HepG2 (cell line): ENCODE data around the gene SETD1B. TPM values are rescaled to one million over a fixed set of nuclear protein-coding genes. Genes with fewer than 3 reads are reported as not detected.

ENCODE experiments used
- AGO1 ChIP-seq: fragments of 200-400 bp; formaldehyde crosslinking; IDR thresholded peaks from 2 replicates; pipeline ENCODE4 v1.6.1; 2017; ENCODE audit warnings: mild to moderate bottlenecking, low read depth, low read length, moderate library complexity; ENCODE audit not compliant: poor library complexity, severe bottlenecking
- DMAP1 ChIP-seq: IDR thresholded peaks from 2 replicates; pipeline ENCODE4 v1.6.1; 2016
- GTF3A ChIP-seq: sonication (generic); formaldehyde crosslinking; conservative IDR thresholded peaks from 2 replicates; pipeline ENCODE4 v1.4.0; 2020; ENCODE audit warnings: mild to moderate bottlenecking, missing genetic modification reagents
- GZF1 ChIP-seq: sonication (generic); formaldehyde crosslinking; IDR thresholded peaks from 2 replicates; pipeline ENCODE4 v1.5.1; 2020; ENCODE audit warnings: mild to moderate bottlenecking, missing genetic modification reagents
- HDAC1 ChIP-seq: sonication (generic); formaldehyde crosslinking; IDR thresholded peaks from 2 replicates; pipeline ENCODE4 v1.5.1; 2020; ENCODE audit warnings: mild to moderate bottlenecking, missing genetic modification reagents
- KAT7 ChIP-seq: IDR thresholded peaks from 2 replicates; pipeline ENCODE4 v1.6.1; 2018; ENCODE audit warnings: borderline replicate concordance, missing compliant biosample characterization
- MXD4 ChIP-seq: IDR thresholded peaks from 2 replicates; pipeline ENCODE4 v1.6.1; 2016; ENCODE audit warnings: mild to moderate bottlenecking, missing biosample characterization, missing genetic modification reagents
- NFRKB ChIP-seq: fragments of 450-650 bp; IDR thresholded peaks from 2 replicates; pipeline ENCODE4 v1.6.1; 2017
- PHF21A ChIP-seq: sonication (generic); formaldehyde crosslinking; IDR thresholded peaks from 2 replicates; pipeline ENCODE4 v1.5.0; 2020; ENCODE audit warnings: mild to moderate bottlenecking, missing genetic modification reagents
- RORA ChIP-seq: sonication (generic); formaldehyde crosslinking; IDR thresholded peaks from 2 replicates; pipeline ENCODE4 v1.5.0; 2020; ENCODE audit warnings: mild to moderate bottlenecking, missing genetic modification reagents, moderate library complexity
- TCF12 ChIP-seq, 2 experiments: fragments of 450-650 bp in 1 of 2; sonication (generic) in 1 of 2; formaldehyde crosslinking in 1 of 2; IDR thresholded peaks; 2 replicates each; pipeline versions ENCODE4 v1.6.1 to v1.8.0; 2017 to 2022; ENCODE audit warnings: antibody characterized with exemption in 1 of 2, mild to moderate bottlenecking in 1 of 2, missing genetic modification reagents in 1 of 2, moderate library complexity in 1 of 2
- TFDP2 ChIP-seq: sonication (generic); formaldehyde crosslinking; IDR thresholded peaks from 2 replicates; pipeline ENCODE4 v1.4.0; 2020; ENCODE audit warnings: missing genetic modification reagents
- THRA ChIP-seq: sonication (generic); formaldehyde crosslinking; IDR thresholded peaks from 2 replicates; pipeline ENCODE4 v1.4.0; 2020; ENCODE audit warnings: missing genetic modification reagents, borderline replicate concordance
- ZBTB42 ChIP-seq: sonication (generic); formaldehyde crosslinking; IDR thresholded peaks from 2 replicates; pipeline ENCODE4 v1.5.0; 2020; ENCODE audit warnings: mild to moderate bottlenecking, missing genetic modification reagents
- ZFX ChIP-seq: sonication (generic); formaldehyde crosslinking; IDR thresholded peaks from 2 replicates; pipeline ENCODE4 v1.4.0; 2020; ENCODE audit warnings: mild to moderate bottlenecking, low read depth, missing genetic modification reagents, moderate library complexity
- ZNF263 ChIP-seq: sonication (generic); formaldehyde crosslinking; IDR thresholded peaks from 2 replicates; pipeline ENCODE4 v1.4.0; 2020; ENCODE audit warnings: missing genetic modification reagents
- ZNF282 ChIP-seq: fragments of 450-650 bp; IDR thresholded peaks from 2 replicates; pipeline ENCODE4 v1.6.1; 2018; ENCODE audit not compliant: partially characterized antibody
- ZNF350 ChIP-seq: sonication (generic); formaldehyde crosslinking; IDR thresholded peaks from 2 replicates; pipeline ENCODE4 v1.4.0; 2020; ENCODE audit warnings: mild to moderate bottlenecking, low read depth, missing genetic modification reagents, borderline replicate concordance
- ZNF709 ChIP-seq: sonication (generic); formaldehyde crosslinking; IDR thresholded peaks from 2 replicates; pipeline ENCODE4 v1.5.0; 2020; ENCODE audit warnings: mild to moderate bottlenecking, missing genetic modification reagents
- ZSCAN30 ChIP-seq: sonication (generic); formaldehyde crosslinking; IDR thresholded peaks from 2 replicates; pipeline ENCODE4 v1.5.0; 2020; ENCODE audit warnings: mild to moderate bottlenecking, missing genetic modification reagents
- polyA plus RNA-seq, 8 experiments: library from polyadenylated mRNA; depleted of rRNA in 3 of 8; stranded (reverse) in 7 of 8; unstranded in 1 of 8; fragments of >200 nt; fragmentation: Illumina TruSeq in 4 of 8; extraction: Trizol in 4 of 8; gene quantifications; 2 replicates each; pipeline versions ENCODE4 v1.2.1 to v1.2.3, GENCODE V29; 2011 to 2016; ENCODE audit warnings: low read depth in 4 of 8, missing spikeins in 1 of 8, mixed read lengths in 1 of 8; ENCODE audit not compliant: insufficient read depth in 1 of 8
- total RNA-seq, 5 experiments: library from RNA; depleted of rRNA; stranded (reverse); fragments of >200 nt; fragmentation: Illumina TruSeq; extraction: Trizol; gene quantifications; 2 replicates each; pipeline ENCODE4 v1.2.3, GENCODE V29; 2016; ENCODE audit warnings: low read depth in 1 of 5
- TF ChIP-seq, protein P1 (sequence below): sonication (generic); formaldehyde crosslinking; IDR thresholded peaks from 2 replicates; pipeline ENCODE4 v1.4.0; 2020; ENCODE audit warnings: mild to moderate bottlenecking, missing genetic modification reagents, borderline replicate concordance
- TF ChIP-seq, protein P2 (sequence below): sonication (generic); formaldehyde crosslinking; IDR thresholded peaks from 2 replicates; pipeline ENCODE4 v1.9.0; 2022; ENCODE audit warnings: missing genetic modification reagents, mild to moderate bottlenecking, borderline replicate concordance

The SETD1B gene
- total and polyA plus RNA-seq, 2 of the 13 experiments (the other 11 are each of a cell fraction or from before 2014, with no cell fraction given) = 1.1 to 1.4 TPM

- TF ChIP-seq DMAP1 (CRISPR knock-in tag) (no peak), ZSCAN30 (CRISPR knock-in tag) (no peak), ZBTB42 (no peak), MXD4 (0 out of 2 replicates have a peak, but pooled peaks have one; percentile 14), ZNF709 (CRISPR knock-in tag) (0 out of 2 replicates have a peak, but pooled peaks have one; percentile 13), TFDP2 (no peak), ZFX (CRISPR knock-in tag) (peak; percentile 71; the same call in 1 of the 2 replicates), RORA (no peak), GZF1 (CRISPR knock-in tag) (0 out of 2 replicates have a peak, but pooled peaks have one; percentile 66), PHF21A (CRISPR knock-in tag) (peak; percentile 79), AGO1 (no peak), HDAC1 (CRISPR knock-in tag) (0 out of 2 replicates have a peak, but pooled peaks have one; percentile 35), GTF3A (CRISPR knock-in tag) (no peak), TCF12 (IDR thresholded peaks at IDR 0.05) (no peak), TCF12 (CRISPR knock-in tag; IDR thresholded peaks at IDR 0.05) (no peak), KAT7 (CRISPR knock-in tag) (no peak), ZNF263 (CRISPR knock-in tag) (no peak; the same call in 1 of the 2 replicates), NFRKB (no peak), THRA (CRISPR knock-in tag) (0 out of 2 replicates have a peak, but pooled peaks have one; percentile 60), ZNF350 (CRISPR knock-in tag) (no peak), ZNF282 (no peak)
- TF ChIP-seq, protein P1, sequence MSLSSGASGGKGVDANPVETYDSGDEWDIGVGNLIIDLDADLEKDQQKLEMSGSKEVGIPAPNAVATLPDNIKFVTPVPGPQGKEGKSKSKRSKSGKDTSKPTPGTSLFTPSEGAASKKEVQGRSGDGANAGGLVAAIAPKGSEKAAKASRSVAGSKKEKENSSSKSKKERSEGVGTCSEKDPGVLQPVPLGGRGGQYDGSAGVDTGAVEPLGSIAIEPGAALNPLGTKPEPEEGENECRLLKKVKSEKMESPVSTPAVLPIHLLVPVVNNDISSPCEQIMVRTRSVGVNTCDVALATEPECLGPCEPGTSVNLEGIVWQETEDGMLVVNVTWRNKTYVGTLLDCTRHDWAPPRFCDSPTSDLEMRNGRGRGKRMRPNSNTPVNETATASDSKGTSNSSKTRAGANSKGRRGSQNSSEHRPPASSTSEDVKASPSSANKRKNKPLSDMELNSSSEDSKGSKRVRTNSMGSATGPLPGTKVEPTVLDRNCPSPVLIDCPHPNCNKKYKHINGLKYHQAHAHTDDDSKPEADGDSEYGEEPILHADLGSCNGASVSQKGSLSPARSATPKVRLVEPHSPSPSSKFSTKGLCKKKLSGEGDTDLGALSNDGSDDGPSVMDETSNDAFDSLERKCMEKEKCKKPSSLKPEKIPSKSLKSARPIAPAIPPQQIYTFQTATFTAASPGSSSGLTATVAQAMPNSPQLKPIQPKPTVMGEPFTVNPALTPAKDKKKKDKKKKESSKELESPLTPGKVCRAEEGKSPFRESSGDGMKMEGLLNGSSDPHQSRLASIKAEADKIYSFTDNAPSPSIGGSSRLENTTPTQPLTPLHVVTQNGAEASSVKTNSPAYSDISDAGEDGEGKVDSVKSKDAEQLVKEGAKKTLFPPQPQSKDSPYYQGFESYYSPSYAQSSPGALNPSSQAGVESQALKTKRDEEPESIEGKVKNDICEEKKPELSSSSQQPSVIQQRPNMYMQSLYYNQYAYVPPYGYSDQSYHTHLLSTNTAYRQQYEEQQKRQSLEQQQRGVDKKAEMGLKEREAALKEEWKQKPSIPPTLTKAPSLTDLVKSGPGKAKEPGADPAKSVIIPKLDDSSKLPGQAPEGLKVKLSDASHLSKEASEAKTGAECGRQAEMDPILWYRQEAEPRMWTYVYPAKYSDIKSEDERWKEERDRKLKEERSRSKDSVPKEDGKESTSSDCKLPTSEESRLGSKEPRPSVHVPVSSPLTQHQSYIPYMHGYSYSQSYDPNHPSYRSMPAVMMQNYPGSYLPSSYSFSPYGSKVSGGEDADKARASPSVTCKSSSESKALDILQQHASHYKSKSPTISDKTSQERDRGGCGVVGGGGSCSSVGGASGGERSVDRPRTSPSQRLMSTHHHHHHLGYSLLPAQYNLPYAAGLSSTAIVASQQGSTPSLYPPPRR (CRISPR knock-in tag) = 0 out of 2 replicates have a peak, but pooled peaks have one; percentile 20
- TF ChIP-seq, protein P2, sequence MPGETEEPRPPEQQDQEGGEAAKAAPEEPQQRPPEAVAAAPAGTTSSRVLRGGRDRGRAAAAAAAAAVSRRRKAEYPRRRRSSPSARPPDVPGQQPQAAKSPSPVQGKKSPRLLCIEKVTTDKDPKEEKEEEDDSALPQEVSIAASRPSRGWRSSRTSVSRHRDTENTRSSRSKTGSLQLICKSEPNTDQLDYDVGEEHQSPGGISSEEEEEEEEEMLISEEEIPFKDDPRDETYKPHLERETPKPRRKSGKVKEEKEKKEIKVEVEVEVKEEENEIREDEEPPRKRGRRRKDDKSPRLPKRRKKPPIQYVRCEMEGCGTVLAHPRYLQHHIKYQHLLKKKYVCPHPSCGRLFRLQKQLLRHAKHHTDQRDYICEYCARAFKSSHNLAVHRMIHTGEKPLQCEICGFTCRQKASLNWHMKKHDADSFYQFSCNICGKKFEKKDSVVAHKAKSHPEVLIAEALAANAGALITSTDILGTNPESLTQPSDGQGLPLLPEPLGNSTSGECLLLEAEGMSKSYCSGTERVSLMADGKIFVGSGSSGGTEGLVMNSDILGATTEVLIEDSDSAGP (CRISPR knock-in tag) = peak; percentile 40; the same call in 1 of the 2 replicates
Measured at GRCh38 chr12:121769831-121770301, 33.9 kb upstream of the SETD1B start (continued).
